NCI-H748 (cell line): Measurements from ENCODE around the gene CYBB.
"Not testable (repeated sequence)": the region's sequence is repeated elsewhere in the genome, so short reads cannot be mapped to it uniquely, and the experiment has no call there.

Experiments used
- DNase-seq: peaks from one replicate; lab custom pipeline; 2025; ENCODE audit not compliant: unreplicated experiment; lab: John Stamatoyannopoulos, UW

The CYBB gene

DNA sequence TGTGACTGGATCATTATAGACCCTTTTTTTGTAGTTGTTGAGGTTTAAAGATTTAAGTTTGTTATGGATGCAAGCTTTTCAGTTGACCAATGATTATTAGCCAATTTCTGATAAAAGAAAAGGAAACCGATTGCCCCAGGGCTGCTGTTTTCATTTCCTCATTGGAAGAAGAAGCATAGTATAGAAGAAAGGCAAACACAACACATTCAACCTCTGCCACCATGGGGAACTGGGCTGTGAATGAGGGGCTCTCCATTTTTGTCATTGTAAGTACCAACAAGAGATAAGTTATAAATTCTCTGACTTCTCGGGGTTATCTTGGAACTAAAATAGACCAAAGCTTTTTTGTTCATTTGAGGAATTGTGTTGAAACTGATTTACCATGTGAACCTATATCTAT is at the start of gene CYBB:
CYBB (plus strand) TSS at position 203 of the 400 bp plus-strand sequence; CDS start at position 222, 19 bp downstream.
- DNase-seq = no peak

DNA sequence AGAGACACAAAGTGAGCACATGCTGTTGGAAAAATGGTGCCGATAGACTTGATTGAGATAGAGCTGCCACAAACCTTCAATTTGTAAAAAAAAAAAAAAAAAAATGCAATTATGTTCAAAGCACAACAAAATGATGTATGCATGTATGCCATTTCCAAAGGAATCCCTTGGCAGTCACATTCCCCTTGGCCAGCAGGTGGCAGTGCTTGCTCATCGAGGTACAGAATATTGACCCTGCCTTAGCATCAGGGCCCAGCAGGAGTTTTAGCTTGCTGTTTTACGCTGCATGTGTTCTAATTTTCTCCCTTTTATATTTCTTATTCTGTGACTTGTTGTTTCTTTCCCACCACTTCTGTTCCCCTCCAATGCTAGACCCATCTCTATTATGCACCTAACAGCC is 34.5 kb upstream of the CYBB start:
- DNase-seq = peak; percentile 47

DNA sequence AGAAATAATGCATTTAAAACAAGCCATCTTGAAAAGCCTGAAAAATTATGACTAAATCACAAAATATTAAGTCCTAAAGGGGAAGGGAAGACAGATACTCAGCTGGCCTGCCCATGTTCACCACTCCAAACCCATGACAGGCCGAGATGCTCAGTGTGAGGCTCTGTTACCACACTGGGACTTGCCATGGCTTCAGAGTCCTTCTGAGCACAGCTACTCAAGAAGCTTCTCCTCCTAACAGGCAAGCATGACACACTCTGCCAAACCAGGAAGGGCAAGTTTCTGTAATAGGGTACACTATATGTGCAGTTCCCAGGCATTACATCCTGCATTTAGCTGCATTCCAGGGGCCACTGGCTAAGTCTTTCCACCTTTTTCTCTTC is 34.0 kb upstream of the CYBB start:
- no peak for DNase-seq

DNA sequence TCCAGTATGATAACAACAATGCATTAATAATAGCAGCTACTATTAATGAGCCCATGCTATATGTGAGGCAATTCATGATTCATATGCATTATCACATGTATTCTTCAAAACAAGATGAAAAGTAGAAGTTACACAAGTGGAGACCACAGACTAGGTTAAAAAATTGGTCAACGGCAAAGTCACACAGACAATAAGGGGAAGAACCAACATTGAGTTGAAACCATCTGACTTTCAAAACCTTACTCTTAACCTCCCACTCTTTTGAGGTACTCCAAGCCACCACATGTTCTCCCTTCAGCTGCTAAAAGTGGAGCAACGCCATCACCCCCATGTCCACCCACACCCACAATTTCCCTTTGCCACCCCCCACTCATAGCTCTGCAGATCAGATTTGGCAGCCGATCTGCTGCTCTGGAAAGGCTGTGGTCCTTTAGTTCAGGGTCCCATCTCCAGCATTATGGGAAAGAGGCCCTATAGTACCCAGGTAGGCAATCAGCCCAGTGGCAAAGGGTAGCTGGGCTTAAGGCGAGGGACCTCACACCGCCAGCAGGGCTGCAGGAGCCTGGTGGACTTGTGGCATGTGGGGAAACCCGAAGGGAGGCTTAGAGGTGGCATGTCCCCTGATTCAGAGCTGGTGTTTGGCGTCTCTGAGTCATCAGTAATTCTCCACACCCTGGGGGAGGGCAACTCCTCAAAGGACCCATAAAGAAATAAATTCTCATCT is 33.5 kb upstream of the CYBB start:
- no peak for DNase-seq

DNA sequence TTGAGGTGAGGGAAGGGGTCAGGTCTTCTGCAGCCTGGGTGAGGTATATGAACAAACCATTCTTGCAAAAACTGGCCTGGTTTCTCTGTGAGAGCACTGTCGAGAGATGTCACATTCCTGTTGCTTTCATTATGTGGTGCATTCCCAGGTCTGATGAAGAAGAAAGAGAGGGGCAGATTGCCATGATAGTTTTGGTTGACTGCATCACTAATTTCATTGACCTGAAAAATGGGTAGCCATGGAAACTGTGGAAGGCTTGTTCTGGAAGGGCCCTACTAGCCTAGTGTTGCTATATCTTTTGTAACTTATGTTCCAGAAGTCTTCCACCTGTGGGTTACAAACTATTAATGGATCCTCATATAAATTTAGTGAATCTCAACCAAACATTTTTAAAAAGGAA is 32.9 kb upstream of the CYBB start:
- DNase-seq = no peak

DNA sequence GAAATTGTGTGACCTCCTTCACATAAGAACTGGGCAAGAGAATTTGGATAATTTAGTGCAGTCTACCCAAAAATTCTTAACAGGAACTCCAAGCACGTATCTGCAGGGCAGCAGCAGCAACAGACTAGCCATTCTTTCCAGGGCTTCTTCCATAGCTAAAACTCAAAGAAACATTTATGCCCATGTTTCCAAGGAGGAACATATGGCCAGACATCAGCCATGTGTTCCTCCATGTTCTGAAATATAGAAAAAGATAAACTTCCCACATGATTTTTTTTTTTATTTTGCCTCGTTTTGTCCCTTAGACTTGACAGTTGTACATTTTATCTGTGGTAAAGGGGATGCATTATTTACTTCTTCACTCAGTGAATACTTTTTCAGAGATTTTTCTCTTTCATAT is 27.6 kb upstream of the CYBB start:
- no peak for DNase-seq

DNA sequence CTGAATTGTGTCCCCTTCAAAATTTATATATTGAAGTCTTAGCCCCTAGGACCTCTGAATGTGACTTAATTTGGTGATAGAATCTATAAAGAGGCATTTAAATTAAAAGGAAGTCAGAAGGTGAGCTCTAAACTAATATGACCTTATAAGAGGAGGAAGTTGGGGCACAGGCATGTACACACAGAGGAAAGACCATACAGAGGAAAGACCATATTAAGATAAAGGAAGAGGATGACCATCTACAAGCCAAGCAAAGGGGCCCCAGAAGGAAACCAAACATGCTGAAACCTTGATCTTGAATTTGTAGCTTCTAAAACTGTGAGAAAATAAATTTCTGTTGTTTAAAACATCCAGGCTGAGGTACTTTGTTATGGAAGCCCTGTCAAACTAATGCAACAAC is 26.9 kb upstream of the CYBB start:
- DNase-seq = no peak

DNA sequence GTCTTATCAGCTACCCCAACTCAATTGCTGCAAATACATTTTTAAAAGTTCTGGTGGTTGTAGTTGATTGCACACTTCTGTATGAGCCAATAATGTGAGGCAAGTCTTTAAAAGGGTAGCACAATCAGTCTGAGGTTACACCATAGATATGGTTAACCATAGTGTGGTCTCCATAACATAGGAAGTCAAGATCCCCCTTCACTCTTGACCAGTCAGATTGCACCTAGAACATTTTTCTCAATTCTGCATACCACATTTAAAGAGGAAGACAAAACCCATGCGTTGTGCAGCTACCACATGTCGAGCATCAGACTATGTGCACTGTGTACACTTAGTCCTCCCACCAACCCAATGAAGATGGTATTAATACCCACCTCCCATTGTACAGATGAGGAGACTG is 26.5 kb upstream of the CYBB start:
- DNase-seq = no peak

DNA sequence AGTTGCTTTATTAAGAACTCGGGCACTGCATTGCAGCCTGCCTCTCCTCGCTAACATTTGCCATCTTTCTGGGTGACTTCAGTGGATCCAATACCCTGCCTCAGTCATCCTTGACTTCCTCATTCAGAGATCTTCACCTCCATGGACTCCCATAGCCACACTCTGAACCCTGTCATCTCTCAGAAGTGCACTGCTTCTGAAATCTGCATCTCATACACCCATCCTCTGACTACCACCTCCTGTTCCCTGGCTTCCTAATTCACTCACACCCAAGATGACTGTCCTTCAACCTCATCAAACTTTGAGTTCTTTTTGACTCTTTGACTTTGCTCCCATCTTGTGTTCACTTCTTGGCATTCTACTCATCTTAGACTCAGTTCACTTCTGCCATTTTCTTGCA is 25.3 kb upstream of the CYBB start:
- no peak for DNase-seq

DNA sequence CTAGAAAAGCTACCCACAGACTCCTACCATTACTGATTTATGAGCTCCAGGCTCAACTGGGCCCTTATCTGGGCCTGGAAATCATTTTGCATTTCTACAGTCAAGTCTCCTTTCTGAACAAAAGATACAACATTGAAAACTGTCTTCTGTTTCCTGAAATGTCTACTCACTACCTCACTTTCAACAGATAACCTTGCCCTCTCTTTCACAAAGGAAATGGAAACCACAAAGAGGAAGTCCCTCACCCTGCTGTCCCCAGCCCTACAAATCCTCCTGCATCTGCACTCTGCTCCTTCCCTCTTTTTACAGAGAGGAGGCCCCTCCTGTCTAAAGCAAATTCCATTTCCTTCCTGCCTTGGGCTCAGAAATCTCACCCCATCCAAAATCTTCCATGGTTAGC is 24.8 kb upstream of the CYBB start:
- no peak for DNase-seq

DNA sequence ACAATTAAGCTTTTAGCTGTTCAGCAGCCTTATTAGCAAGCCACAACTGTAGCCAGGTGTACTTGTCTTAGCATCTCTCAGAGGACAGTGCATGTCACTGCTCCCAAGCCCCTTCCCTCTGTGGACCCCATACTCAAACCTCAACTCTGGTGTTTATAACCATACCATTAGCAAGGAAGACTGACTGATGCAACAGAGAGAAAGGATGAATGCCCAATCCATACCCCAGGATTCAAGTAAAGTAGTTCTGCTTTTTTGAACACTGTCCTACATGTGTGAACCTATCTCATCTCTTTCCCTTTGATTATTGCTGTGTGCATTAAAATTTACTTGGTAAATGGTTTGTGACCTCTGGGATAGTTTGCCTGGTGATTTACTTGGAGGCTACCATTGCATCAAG is 22.8 kb upstream of the CYBB start:
- no peak for DNase-seq

DNA sequence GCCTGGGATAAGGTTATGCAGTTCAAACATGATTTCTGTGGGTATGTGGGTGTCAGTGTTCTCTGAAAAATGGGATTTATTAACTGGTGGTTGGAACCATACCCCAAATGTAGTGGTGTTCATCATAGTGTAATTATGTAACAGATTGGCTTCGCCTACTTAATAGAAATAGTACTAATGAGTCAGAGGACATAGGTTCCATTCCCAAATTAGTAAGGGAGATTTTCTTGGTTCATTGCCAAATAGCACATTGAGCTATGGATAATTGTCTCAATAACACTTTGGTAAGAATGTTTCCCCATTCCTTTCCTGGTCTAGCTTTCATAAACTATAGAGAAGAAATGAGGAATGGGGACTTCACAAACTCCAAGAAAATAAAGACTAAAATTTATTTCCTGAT is 20.5 kb upstream of the CYBB start:
- no peak for DNase-seq

DNA sequence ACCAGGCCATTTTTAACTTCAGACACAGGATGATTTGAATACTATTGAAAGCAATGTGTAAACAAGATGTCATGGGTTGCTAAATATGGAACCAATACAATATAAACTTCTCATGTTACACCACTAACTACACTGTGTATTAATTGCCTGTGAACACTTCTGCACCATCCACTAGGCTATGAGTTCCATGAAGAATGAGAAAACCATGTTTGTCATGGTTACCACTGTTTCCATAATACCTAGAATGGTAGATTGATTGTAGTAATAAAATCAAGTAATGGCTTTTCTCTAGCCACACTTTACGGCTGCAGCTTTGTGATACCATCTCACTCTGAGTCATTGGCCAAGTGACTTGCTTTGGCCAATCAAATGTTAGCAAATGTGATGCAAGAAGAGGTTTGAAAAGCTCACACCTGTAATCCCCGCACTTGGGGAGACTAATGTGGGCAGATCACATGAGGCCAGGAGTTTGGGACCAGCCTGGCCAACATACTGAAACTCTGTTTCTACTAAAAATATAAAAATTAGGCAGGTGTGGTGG is 19.9 kb upstream of the CYBB start:
- peak; percentile 14 for DNase-seq

DNA sequence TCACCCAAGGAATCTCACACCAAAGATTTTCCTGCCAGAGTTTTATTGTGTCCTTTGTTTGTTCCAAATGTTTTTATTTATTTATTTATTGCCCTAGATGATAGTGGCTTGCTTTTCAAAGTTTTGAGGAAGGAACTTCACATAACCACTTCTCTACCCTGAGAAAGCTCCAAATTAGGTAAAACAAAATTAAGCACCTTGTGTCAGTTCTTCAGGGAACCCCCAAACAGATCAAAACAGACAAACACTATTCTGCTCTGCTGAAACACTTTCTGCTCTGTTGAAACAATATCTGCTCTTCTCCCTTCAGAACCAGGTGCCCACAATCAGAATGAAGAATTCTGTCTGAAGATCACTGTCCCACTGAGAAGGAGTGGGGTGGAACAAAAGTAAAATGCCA is 16.5 kb upstream of the CYBB start:
- DNase-seq = no peak

DNA sequence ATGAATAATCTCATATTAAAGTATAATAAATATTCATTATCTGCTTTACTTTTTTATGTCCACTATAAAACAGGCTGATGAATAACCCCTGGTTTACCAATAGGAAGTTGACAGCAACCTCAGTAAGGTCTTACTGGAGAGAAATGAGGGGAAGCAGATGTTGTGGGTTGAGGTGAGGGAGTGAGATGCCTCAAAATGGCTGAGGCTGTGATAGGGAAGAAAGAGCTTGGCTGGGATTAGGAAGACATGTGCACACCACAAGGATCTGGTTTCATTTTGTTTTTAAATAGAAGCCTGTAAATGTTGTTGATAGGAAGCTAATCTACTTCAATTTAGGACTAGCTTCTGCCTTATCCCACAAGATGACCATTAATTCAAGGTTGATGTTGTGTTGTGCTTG is 14.4 kb upstream of the CYBB start:
- no peak for DNase-seq

DNA sequence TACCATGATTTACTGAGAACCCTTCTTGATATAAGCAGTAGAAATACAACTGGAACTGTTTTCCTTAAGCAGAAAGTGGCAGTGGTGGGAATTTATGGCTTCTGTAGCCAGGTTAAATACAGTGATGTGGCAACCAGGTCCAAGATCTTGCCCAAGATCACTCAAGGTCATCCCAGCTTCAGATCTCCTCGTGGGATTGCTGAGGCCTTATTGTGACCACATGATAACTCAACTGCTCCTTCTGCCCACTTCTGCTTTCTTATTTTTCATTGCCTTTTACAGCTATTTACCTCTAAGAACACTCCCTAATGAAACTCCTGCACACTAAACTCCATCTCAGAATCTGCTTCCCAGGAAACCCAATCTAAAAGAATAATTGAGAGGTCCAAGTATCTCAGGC is 12.4 kb upstream of the CYBB start:
- DNase-seq = no peak

DNA sequence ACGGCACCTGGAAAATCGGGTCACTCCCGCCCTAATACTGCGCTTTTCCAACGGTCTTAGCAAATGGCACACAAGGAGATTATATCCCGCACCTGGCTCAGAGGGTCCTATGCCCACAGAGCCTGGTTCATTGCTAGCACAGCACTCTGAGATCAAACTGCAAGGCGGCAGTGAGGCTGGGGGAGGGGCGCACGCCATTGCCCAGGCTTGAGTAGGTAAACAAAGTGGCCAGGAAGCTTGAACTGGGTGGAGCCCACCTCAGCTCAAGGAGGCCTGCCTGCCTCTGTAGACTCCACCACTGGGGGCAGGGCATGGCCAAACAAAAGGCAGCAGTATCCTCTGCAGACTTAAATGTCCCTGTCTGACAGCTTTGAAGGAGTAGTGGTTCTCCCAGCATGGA is 11.0 kb upstream of the CYBB start:
- not testable (repeated sequence) for DNase-seq

DNA sequence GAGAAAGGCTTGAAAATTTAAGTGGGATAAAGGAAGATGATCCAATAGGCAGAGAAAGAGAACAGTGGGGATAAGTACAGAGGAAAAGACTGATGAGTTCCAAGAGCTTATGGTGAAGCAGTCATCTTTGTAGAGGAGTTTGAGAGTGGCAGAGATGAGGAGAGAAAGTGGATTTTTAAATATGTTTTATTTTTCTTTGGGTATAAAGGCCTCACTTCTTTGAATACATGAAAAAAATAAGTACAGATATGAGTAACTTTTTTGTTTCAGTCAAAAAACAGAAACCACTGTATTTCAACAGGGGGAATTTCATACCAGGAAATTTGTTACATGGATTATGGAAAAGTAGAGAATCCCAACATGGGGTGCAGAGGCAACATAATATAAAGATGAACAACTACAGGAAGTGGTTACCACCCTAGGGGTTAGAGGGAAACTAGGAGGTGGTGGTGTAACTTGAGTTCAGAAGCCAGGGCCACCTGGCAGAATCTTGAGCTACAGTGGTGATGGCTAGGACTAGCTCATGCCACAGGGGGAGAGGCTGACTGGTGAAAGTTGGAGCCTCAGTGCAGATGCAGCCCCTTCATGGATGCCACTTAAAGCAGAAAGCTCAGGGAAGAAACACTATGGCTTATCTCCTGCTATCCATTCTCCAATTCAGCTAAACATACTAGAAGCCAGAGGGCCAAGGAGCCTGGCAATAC is 3.4 kb upstream of the CYBB start:
- DNase-seq = no peak

DNA sequence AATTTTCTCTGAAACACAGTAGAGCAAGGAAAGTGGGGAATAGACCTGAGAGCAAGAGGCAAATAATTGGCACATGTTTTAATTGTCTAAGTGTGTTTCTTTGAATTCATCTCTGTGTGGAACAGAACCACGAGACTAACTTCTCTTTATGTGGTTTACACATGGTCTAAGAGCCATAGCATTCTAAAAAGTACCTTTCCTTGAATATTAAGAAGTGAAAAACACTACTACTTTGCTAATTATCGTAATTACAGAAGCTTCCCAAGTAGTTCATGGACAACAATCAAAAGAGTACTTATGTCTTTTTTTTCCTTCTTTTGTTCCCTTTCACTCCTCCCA is 2.9 kb upstream of the CYBB start:
- DNase-seq = no peak

DNA sequence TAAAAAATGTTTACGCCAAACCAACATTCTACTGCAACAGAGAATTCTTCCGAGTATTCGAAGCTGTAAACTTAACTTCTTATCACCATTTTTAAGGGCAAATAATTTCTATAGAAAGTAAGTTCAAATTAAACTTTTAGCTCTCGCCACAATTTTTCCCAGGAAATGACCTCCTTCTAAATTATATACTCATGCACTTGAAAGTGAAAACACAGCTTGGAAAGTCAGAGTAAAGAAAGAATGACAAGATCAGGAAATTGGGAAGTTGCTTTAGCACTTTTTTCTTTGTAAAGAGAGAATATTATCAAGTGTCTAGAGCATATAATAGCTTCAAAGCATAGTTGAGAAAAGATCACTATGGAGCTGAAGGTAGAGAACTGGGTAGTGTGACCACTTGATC is 1.2 kb downstream of the CYBB start:
- DNase-seq = no peak

DNA sequence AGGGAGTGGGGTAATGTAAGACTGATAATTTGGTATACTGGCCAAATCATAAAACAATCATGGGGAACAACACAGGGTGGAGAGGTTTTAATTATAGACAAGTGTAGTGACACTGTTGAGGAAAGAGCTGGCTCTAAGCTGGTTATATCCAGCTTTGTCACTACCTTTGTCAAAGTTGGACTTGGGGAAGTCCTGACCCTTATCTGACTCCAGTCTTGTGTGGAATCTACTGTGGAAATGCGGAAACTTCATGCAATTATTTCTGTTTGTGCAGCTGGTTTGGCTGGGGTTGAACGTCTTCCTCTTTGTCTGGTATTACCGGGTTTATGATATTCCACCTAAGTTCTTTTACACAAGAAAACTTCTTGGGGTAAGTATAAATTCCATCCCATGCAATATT is 2.0 kb downstream of the CYBB start:
- no peak for DNase-seq

DNA sequence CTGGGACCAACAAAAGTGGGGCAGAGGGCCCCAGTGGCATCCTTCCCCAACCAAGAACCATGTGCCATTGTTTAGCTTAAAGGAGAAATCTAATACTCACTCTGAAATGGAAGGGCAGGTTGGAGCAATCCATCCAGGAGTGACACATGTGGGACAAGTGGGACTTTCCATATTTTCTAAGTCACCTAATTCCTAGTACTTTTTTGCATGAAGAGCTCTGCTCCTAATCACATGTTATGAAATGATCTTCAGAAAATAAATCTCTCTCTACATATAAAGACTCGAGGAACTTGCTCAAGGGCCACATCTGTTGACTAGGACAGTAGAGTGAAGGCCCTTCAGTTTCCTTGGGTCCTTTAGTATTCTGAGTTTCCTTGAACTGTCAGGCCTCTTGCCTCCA is 2.5 kb downstream of the CYBB start:
- no peak for DNase-seq

DNA sequence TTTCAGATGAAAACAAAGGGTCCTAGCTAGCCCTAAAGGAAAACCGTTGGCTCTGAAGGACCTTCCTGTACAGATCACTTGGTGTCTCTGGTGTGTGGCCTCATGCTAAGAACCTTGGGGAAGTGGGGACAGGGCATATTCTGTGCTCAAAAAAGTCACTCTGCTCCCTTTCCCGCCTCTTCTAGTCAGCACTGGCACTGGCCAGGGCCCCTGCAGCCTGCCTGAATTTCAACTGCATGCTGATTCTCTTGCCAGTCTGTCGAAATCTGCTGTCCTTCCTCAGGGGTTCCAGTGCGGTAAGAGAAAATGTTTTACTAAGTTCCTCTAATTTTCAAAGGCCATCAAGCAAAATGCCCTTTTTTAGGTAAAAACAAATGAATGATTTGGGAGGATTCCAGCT is 3.4 kb downstream of the CYBB start:
- no peak for DNase-seq
